Thoracic aorta (tissue), 2 donors: Measurements from ENCODE around the gene PPM1H. TPM values are rescaled to one million over a fixed set of nuclear protein-coding genes. Genes with fewer than 3 reads are reported as not detected.

Source experiments
- ATAC-seq: fragments of 150-250 bp; one replicate; pipeline ENCODE4 v1.8.0; 2017; ENCODE audit warnings: low read depth; ENCODE audit not compliant: insufficient number of reproducible peaks, low FRiP score
- DNase-seq: peaks from one replicate; pipeline ENCODE4 v3.0.0-alpha.2; 2020; ENCODE audit warnings: low spot score
- H3K27ac ChIP-seq, 2 donors: fragments of 200-600 bp; sonication (generic); 1 replicate in 1 of 2; 2 replicates in 1 of 2; pipeline ENCODE4 v1.5.1; 2016; ENCODE audit warnings: mild to moderate bottlenecking in 2 of 2, moderate library complexity in 2 of 2
- H3K27me3 ChIP-seq: fragments of 200-600 bp; sonication (generic); replicated peaks from 2 replicates; pipeline ENCODE4 v1.6.0; 2016; ENCODE audit warnings: mild to moderate bottlenecking; ENCODE audit not compliant: insufficient read depth
- H3K36me3 ChIP-seq: fragments of 200-600 bp; sonication (generic); one replicate; pipeline ENCODE4 v1.5.1; 2016
- H3K4me1 ChIP-seq, 2 donors: fragments of 200-600 bp; sonication (generic); 1 replicate in 1 of 2; 2 replicates in 1 of 2; pipeline versions ENCODE4 v1.5.1 to v1.6.0; 2016; ENCODE audit warnings: low read depth in 2 of 2, mild to moderate bottlenecking in 1 of 2; ENCODE audit not compliant: control insufficient read depth in 1 of 2
- H3K4me3 ChIP-seq: fragments of 200-600 bp; sonication (generic); 2 replicates; pipeline ENCODE4 v1.5.1; 2016; ENCODE audit warnings: mild to moderate bottlenecking
- H3K9me3 ChIP-seq: fragments of 200-600 bp; sonication (generic); 2 replicates; pipeline ENCODE4 v1.5.1; 2016
- total RNA-seq, 2 donors: library from RNA; depleted of rRNA; stranded (reverse); fragments of >200 nt; gene quantifications; one replicate each; pipeline versions ENCODE4 v1.1.0 to v1.2.3, GENCODE V29; 2016
- TF ChIP-seq, protein P1 (sequence below): fragments of 200-600 bp; sonication (generic); IDR thresholded peaks from one replicate; pipeline ENCODE4 v1.5.1; 2019; ENCODE audit warnings: antibody characterized with exemption

Gene PPM1H
- total RNA-seq, 2 donors from 2014 or later = 9.1 to 10.3 TPM

DNA sequence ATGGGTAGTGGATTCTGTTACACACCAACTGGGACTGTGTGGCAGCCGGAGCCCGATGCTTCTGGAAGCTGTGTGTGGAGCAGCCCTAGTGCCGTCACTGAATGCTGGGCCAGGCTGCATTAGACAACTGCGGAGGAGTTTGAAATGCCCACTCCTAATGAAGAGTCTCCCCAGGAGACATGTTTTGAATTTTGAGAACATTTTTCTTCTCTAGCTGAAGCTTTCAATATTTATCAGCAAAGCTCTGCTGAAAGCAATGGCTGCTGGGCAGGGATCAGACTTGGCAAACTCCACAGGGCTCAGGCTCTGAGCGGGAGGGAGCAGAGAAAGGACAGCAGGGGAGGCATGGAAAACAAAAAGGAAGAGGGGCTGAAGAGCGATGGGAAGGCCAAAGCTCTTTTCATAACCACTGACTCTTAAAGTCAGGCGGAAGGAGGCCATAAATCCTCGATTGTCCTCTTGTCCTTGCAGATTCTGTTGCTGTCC lies 279.2 kb downstream of the PPM1H start:
- Histone ChIP-seq H3K9me3 (no peaks in the 10 kb centered on the region), H3K4me1 (peaks cover 0 to 9% of the 10 kb centered on the region in 2 donors), H3K27ac (no peak overlapping the region), H3K4me3 (no peak overlapping the region), H3K36me3 (no peaks in the 10 kb centered on the region), H3K27me3 (no peaks in the 10 kb centered on the region)
- TF ChIP-seq, protein P1, sequence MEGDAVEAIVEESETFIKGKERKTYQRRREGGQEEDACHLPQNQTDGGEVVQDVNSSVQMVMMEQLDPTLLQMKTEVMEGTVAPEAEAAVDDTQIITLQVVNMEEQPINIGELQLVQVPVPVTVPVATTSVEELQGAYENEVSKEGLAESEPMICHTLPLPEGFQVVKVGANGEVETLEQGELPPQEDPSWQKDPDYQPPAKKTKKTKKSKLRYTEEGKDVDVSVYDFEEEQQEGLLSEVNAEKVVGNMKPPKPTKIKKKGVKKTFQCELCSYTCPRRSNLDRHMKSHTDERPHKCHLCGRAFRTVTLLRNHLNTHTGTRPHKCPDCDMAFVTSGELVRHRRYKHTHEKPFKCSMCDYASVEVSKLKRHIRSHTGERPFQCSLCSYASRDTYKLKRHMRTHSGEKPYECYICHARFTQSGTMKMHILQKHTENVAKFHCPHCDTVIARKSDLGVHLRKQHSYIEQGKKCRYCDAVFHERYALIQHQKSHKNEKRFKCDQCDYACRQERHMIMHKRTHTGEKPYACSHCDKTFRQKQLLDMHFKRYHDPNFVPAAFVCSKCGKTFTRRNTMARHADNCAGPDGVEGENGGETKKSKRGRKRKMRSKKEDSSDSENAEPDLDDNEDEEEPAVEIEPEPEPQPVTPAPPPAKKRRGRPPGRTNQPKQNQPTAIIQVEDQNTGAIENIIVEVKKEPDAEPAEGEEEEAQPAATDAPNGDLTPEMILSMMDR = no peak
- ATAC-seq (no peak), DNase-seq (no peak)

DNA sequence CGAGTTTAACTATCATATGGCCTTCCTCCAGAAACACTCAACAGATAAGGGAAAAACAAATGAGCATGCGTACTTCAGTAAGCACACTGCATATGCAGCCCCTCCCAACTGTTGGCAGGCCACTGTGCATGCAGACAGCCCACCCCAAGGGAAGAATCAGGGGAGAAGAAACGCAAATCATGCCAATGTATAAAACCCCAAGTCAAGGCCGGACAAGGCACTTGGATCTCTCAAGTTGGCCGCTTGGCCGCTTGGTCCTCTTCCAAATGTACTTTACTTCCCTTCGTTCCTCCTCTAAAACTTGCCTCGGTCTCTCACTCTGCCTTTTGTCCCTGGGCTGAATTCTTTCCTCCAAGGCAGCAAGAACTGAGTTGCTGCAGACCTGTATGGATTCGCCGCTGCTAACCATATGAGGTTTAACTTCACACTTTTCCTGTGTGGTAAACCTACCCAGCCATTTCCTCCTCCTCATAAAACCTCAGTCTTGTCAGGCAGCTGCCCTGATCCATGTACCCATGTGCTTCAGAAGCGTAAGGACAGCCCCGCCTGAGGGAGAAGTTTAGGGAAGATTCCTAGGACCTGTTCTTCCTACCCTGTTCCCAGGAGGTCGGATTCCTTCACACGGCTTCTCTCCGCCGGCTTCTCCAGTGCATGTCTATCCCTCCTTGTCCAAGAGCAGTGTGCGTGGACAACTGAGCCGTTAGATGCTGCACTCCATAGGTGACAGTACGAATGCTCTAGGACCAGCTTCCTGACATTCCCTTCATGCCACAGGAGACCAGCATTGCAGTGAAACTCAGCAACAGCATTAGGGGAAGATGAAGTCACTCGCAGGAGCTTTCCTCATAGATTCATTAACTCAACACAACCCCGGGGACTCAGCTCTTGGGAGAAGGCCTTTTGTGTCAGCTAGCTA lies 280.4 kb downstream of the PPM1H start:
- H3K27ac ChIP-seq = no peak overlapping the region
- no peaks in the 10 kb centered on the region for H3K36me3 ChIP-seq
- H3K27me3 ChIP-seq = no peaks in the 10 kb centered on the region
- H3K9me3 ChIP-seq = no peaks in the 10 kb centered on the region
- DNase-seq (no peak), ATAC-seq (no peak)
- TF ChIP-seq, protein P1 = no peak
- H3K4me3 ChIP-seq = no peak overlapping the region
- H3K4me1 ChIP-seq = peaks cover 0 to 9% of the 10 kb centered on the region in 2 donors

DNA sequence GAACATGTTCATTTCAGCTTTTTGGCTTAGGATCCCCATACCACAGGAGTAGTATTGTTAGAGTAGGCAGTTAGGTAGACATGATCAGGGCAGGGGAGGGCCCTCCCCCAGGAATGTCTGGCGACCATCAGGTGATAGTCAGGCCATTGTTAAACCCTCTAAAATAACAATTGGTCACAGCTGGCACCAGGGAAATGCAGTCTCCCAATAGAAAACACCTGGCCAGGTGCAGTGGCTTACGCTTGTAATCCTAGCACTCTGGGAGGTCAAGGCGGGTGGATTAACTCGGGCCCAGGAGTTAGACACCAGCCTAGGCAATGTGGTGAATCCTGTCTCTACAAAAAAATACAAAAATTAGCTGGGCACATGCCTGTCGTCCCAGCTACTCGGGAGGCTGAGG lies 281.2 kb downstream of the PPM1H start:
- Histone ChIP-seq H3K4me1 (peaks cover 0 to 1% of the 10 kb centered on the region in 2 donors), H3K27ac (no peak overlapping the region), H3K27me3 (no peaks in the 10 kb centered on the region), H3K4me3 (no peak overlapping the region), H3K9me3 (no peaks in the 10 kb centered on the region), H3K36me3 (no peaks in the 10 kb centered on the region)
- ATAC-seq (no peak), DNase-seq (no peak)
- TF ChIP-seq, protein P1 = no peak

DNA sequence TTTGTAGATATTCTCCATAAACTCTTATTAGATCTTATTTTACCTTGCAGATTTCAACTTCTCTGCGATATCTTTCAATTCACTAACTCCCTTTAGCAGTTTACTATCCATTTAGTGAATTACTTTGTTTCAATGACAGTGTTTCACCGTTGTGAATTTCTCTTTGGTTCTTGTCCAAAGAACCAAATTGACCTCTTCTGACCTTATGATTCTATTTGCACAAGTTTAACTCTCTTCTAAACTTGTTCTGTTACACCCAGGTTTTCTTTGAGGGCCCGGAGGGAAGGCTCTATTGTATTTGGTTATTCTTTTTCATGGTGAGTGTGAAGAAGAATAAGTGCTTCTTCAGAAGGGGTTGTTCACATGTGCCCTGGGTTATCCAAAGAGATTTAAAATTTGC lies 281.6 kb downstream of the PPM1H start:
- no peak overlapping the region for H3K27ac ChIP-seq
- ATAC-seq (no peak), DNase-seq (no peak)
- no peaks in the 10 kb centered on the region for H3K9me3 ChIP-seq
- TF ChIP-seq, protein P1 = no peak
- no peaks in the 10 kb centered on the region for H3K27me3 ChIP-seq
- no peaks in the 10 kb centered on the region for H3K4me1 ChIP-seq
- no peak overlapping the region for H3K4me3 ChIP-seq
- no peaks in the 10 kb centered on the region for H3K36me3 ChIP-seq

DNA sequence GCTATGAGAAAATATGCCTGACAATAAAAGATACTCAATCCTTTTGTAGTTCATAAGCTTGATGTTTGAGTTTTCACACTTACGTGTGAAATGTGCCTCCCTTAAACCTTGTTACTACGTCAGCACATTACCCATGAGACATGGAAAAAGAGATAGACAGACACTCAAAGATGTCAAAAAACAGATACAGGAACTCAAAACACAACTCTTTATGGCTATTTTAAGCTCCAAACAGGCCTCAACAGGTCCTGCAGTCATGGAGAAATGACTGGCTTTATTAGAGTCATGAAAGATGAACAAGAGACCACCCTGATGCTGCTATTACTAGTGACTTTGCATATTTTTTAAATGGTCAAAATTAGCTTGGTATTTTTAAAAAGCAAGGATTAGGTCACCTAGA lies 283.8 kb downstream of the PPM1H start:
- H3K4me1 ChIP-seq = peaks cover 3 to 8% of the 10 kb centered on the region in 2 donors
- TF ChIP-seq, protein P1 = no peak
- no peak overlapping the region for H3K27ac ChIP-seq
- DNase-seq = no peak
- H3K27me3 ChIP-seq = no peaks in the 10 kb centered on the region
- no peak overlapping the region for H3K4me3 ChIP-seq
- no peak for ATAC-seq
- no peaks in the 10 kb centered on the region for H3K36me3 ChIP-seq
- no peaks in the 10 kb centered on the region for H3K9me3 ChIP-seq
